HG03280 (cell line): ENCODE measurements around the gene PTH2.
A peak's percentile ranks its signal among the peaks of the same experiment; 100 is the strongest.
"Not testable (repeated sequence)": the region's sequence is repeated elsewhere in the genome, so short reads cannot be mapped to it uniquely, and the experiment has no call there.

Source experiments
- ATAC-seq: cut with Tn5 transposase; IDR thresholded peaks from one replicate; pipeline ENCODE4 v1.9.1; 2021; ENCODE audit warnings: mild to moderate bottlenecking, moderate library complexity; ENCODE audit not compliant: unreplicated experiment

Gene PTH2

DNA sequence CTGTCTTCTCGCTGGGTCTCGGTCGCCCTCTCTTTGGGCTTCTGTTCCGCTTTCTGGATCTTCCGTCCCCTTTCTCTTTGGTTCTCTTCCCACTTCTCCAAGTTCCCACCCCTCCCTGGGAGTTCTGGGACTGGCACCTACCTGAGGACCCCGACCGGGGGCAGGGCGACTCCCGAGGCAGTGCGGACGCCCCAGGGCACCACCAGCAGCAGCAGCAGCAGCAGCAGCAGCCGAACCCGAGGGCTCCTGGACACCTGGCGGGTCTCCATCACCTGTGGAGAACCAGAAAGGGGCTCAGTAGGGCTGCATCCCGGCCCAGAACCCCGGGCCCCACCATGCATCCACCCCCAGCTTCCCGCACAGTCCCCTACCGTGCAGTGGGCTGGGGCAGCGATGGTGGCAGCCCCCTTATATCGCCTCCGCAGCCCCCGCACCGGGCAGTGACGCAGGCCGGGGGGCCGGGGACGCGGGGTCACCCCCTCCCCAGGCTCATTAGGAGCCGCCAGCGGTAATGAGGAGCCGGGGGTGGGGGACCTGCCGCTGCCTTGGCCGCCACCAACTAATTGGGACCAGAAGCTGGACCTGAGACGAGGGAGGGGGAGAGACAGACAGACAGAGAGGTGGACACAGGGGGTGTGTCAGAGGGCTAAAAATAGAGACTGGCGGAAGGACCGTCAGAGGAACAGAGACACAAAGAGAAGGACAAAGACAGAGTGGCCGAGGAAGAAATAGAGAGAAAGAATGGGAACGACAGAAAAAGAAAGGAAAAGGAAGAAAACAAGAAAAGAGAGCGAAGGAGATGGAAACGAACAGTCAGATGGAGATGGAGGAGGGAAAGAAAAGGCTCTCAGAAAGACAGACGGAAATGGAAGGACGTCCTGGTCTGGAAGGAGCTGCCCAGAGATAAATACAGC, at the start of gene PTH2:
Gene PTH2, minus strand, starts transcription at position 371 of the 914 bp plus-strand sequence. Its CDS starts 102 bp downstream, at position 269.
- ATAC-seq, result no peak

GRCh38 chr19:49472936-49473335, 49.7 kb upstream of the PTH2 start:
- ATAC-seq, result no peak

- ATAC-seq, result no peak
Measured at GRCh38 chr19:49470615-49470978, 47.4 kb upstream of the PTH2 start.

DNA sequence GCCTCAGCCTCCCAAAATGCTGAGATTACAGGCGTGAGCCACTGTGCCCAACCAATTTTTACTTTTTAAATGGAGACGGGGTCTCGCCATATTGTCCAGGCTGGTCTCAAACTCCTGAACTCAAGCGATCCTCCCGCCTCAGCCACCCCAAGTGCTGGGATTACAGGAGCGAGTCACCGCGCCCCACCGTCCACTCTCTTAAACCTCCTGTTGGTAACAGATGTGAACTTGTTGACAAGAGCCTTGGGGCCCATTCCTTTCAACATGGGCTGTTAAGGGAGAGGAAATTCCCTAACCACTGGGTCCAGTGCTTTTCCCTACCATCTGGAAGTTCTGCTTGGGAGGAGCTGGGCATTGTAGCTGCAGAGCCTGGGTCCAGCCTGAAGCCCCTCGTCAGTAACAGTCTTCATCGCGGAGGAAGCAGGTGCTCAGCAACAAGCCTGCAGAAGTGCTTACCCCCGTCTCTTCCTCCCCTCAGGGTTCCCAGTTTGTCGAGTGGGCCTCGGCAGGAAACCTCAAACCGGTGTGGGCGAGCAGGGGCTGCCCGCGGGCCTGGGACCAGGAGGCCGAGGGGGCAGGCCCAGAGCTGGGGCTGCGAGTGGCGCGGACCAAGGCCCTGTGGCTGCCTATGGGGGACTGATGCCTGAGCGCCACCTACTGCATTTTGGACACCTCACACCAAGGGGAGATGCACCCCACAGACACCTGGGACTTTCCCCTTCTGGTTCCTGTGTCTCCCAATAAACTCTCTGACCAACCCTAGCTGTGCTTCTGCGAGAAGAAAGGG, 46.8 kb upstream of the PTH2 start:
- ATAC-seq, result peak; percentile 54

DNA sequence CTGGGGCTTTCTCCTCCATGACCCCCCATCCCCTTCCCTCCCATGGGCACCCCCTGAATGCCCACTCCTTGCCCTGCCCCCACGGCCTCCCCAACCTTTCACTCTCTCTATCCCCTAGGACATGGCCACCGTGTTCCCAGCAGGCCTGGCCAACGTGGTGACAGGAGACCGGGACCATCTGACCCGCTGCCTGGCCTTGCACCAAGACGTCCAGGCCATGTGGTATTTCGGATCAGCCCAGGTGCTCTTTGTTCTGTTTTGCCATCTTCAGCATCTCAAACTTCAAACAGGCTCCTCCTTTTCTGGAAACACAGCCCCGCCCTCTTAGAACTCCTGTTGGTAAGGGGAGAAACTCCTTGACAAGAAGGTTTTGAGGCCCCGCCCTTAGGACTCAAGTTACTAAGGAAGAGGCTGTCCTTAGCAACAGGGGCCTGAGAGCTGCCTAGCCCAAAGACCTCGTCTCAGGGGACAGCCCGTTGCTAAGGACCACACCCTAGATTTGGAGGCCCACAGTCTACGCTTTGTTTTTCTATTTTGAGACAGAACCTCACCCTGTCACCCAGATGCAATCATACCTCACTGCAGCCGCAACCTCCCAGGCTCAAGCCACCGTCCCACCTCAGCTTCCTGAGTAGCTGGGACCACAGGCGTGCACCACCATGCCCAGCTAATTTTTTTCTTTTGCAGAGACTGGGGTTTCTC, 45.7 kb upstream of the PTH2 start:
- peak; percentile 57 for ATAC-seq

DNA sequence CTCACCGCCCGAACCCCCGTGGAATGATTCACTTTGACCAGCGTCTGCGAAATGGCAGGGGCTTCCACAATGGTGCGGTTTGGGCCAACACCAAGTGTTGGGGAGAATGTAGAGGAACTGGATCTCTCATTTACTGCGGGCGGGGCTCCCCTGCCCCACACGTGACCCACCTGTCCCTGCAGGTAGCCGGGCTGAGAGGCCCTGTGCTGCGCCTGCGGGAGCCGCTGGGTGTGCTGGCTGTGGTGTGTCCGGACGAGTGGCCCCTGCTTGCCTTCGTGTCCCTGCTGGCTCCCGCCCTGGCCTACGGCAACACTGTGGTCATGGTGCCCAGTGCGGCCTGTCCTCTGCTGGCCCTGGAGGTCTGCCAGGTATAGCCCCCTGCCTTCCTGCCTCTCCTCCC, 45.0 kb upstream of the PTH2 start:
- ATAC-seq, result no peak

DNA sequence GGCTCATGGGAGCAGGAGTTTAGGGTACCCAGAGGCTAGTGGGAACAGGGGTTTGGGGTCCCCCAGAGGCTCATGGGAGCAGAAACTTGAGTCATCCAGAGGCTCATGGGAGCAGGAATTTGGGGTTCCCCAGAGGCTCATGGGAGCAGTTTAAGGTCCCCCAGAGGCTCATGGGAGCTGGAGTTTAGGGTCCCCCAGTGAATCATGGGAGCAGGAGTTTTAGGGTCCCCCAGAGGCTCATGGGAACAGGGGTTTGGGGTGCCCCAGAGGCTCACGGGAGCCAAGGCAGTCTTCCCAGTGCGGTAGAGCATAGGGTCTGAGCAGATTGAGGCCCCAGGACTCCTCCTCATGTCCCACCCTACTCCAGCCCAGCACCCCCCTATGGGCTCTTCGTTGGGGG, 42.1 kb upstream of the PTH2 start:
- no peak for ATAC-seq

DNA sequence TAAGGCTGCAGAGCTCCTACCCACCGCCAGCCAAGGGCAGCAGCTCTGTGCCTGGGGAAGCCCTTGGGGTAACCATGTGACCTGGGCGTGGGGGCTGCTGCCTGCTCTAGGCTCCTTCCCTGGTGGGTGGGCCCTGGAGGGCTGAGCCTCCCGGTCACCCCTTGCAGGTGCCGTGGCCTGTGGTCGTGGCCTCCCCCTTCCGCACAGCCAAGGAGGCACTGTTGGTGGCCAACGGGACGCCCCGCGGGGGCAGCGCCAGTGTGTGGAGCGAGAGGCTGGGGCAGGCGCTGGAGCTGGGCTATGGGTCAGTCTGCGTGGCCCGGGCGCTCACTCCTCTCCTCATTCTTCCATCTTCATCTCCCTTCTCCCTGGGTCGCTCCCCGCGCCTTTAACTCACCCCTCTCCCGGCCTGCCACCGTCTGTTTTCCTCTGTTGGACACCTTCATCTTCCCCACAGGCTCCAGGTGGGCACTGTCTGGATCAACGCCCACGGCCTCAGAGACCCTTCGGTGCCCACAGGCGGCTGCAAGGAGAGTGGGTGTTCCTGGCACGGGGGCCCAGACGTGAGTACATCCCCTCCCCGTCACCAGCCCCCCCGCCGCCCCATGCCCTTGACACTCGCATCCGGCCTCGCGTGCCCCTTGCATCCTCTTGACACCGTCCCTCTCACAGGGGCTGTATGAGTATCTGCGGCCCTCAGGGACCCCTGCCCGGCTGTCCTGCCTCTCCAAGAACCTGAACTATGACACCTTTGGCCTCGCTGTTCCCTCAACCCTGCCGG, 40.9 kb upstream of the PTH2 start:
- no peak for ATAC-seq

DNA sequence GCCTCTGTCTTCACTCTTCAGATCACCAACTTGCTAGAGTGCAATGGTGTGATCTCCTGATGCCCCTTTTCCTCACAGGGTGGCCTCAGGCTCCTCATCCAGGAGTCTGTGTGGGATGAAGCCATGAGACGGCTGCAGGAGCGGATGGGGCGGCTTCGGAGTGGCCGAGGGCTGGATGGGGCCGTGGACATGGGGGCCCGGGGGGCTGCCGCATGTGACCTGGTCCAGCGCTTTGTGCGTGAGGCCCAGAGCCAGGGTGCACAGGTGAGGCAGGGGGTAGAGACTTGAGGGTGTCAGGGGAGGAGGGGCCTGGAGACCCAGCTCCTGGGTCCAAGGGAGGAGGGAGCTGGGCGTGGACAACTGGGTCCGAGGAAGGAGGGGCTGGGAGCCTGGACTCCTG, 39.3 kb upstream of the PTH2 start:
- ATAC-seq, result no peak

GRCh38 chr19:49461656-49462055, 38.4 kb upstream of the PTH2 start:
- ATAC-seq, result no peak

- ATAC-seq, result not testable (repeated sequence)
Measured at GRCh38 chr19:49461130-49461529, 37.9 kb upstream of the PTH2 start.

- ATAC-seq, result no peak
Measured at GRCh38 chr19:49459388-49459787, 36.1 kb upstream of the PTH2 start.

GRCh38 chr19:49458567-49458903, 35.3 kb upstream of the PTH2 start:
- ATAC-seq, result no peak

GRCh38 chr19:49456326-49456725, 33.1 kb upstream of the PTH2 start:
- no peak for ATAC-seq

- ATAC-seq, result no peak
Measured at GRCh38 chr19:49455773-49456172, 32.5 kb upstream of the PTH2 start.

DNA sequence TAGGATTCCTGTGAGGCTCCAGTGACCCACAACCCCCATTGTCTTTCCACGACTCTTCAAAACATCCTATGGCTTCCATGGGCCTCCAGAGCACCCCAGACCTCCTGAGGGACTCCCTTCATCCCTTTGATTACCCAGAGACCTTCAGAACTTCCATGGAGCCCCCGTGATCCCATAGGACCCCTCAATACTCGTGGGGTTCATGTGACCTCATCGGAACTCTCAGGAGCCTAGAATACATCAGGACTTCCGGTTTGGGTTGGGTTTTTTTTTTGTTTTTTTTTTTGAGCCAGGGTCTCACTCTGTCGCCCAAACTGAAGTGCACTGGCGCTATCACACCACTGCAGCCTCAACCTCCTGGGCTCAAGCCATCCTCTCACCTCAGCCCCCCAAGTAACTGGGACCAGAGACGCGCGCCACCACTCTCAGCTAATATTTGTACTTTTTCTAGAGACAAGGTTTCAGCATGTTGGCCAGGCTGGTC, 30.6 kb upstream of the PTH2 start:
- no peak for ATAC-seq

DNA sequence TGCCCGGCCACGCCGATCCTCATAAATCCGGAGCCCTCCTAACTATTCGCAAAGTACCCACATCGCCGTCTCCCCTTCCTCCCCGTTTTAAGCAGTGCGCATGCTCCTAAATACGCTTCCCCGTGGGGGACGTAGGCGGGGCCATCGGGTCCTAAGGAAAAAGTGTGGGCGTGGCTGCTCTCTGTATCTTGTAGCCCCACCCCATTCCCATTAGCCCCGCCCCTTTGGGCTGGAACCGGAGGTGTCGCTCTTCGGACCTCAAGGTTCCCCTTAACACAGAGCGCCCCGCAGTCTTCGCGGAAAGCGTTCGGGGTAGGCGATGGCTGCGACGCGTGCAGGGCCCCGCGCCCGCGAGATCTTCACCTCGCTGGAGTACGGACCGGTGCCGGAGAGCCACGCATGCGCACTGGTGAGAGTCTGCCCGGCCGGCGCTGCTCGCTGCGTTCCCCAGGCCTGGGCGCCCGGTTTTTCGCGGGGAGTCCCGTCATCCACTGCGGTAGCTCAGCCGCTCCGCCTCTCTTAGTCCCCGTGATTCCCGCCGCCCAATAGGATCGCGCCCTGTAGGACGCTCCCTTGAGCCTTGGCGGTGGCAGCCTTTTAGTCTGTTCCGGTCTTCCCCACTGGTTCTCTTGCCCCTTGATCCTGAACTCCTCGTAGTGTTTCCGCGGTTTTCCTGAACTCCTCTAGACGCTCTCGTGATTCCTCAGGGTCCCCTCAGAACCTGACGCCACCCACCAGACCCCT, 29.9 kb upstream of the PTH2 start, which contains the start of gene ALDH16A1:
Gene ALDH16A1, plus strand, starts transcription at position 213 of the 744 bp plus-strand sequence. Its CDS starts 107 bp downstream, at position 320.
- ATAC-seq, result peak; percentile 78

- ATAC-seq, result peak; percentile 60
Measured at GRCh38 chr19:49451430-49452181, 28.4 kb upstream of the PTH2 start, which contains the start of gene PIH1D1. TSS of gene PIH1D1 (minus strand) at chr19:49451814. CDS start at chr19:49451574, 240 bp downstream.

DNA sequence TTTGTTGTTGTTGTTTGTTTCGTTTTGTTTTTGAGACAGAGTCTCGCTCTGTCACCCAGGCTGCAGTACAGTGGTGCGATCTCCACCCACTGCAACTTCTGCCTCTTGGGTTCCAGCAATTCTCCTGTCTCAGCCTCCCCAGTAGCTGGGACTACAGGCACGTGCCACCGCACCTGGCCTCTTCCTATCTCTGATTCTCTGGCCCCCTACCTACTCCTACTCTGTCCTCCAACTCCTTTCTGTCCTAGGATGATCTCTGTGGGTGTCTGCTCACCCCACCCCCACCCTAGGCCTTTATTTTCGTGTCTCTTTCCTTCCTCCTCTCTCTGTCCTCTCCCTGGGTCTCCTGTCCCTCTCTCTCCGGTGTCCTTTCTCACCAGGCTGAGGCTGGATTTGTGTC, 27.2 kb upstream of the PTH2 start:
- no peak for ATAC-seq
